Activated CD8-positive, alpha-beta T cell treated with anti-CD3 and anti-CD28 coated beads for 36 hours (primary cell): ENCODE measurements around the gene PARVB. TPM values are rescaled to one million over a fixed set of nuclear protein-coding genes. Genes with fewer than 3 reads are reported as not detected.

Experiments used
- ATAC-seq: fragments of 200-7000 bp; cut with Tn5 transposase; one replicate; pipeline ENCODE4 v1.10.0; 2021; ENCODE audit warnings: mild to moderate bottlenecking, moderate library complexity
- CTCF ChIA-PET: fragments of 350-600 bp; sonication (Branson Sonifier 250); formaldehyde crosslinking; loops from one replicate; lab custom pipeline; 2021; ENCODE audit warnings: antibody characterized with exemption; lab: Charles Lee
- POLR2A ChIA-PET: fragments of 350-600 bp; sonication (Branson Sonifier 250); formaldehyde crosslinking; loops from one replicate; lab custom pipeline; 2021; ENCODE audit warnings: antibody characterized with exemption; lab: Charles Lee
- DNase-seq: peaks from one replicate; pipeline ENCODE4 v3.0.0-alpha.2; 2020
- H3K27ac Mint-ChIP-seq: one replicate; pipeline ENCODE4 v1.8.0; 2021; ENCODE audit warnings: mild to moderate bottlenecking, mixed read lengths
- H3K27me3 Mint-ChIP-seq: one replicate; pipeline ENCODE4 v1.8.0; 2021; ENCODE audit warnings: mixed read lengths
- H3K36me3 Mint-ChIP-seq: one replicate; pipeline ENCODE4 v1.8.0; 2021; ENCODE audit warnings: low read depth, mixed read lengths
- H3K4me1 Mint-ChIP-seq: one replicate; pipeline ENCODE4 v1.8.0; 2021; ENCODE audit warnings: low read depth, mixed read lengths
- H3K4me3 Mint-ChIP-seq: one replicate; pipeline ENCODE4 v1.8.0; 2021; ENCODE audit warnings: mild to moderate bottlenecking, moderate library complexity, mixed read lengths
- H3K9me3 Mint-ChIP-seq: one replicate; pipeline ENCODE4 v1.8.0; 2021; ENCODE audit warnings: mixed read lengths
- CTCF ChIP-seq: fragments of 200-600 bp; IDR thresholded peaks from one replicate; pipeline ENCODE4 v1.8.0; 2022; ENCODE audit warnings: antibody characterized with exemption, mild to moderate bottlenecking
- intact Hi-C: fragments of 100-400 bp; cut with micrococcal nuclease; formaldehyde crosslinking; loops from one replicate; pipeline ENCODE4 v1.10.0; 2022
- total RNA-seq, 2 experiments: library from RNA; stranded (reverse); gene quantifications; one replicate each; pipeline ENCODE4 v1.2.3, GENCODE V29; 2021

Gene PARVB
- total RNA-seq, 2 experiments from 2014 or later = 71.0 to 73.1 TPM

GRCh38 chr22:44102121-44102520 lies 78.0 kb downstream of the PARVB start:
- Mint-ChIP-seq H3K27ac (no peak overlapping the region), H3K36me3 (peaks cover 1% of the 10 kb centered on the region), H3K4me1 (no peaks in the 10 kb centered on the region), H3K4me3 (no peak overlapping the region), H3K9me3 (no peaks in the 10 kb centered on the region), H3K27me3 (no peaks in the 10 kb centered on the region)
- ATAC-seq (no peak), DNase-seq (no peak)
- TF ChIP-seq CTCF = no peak
- ChIA-PET CTCF (no interaction called here), POLR2A (no interaction called here)
- intact Hi-C loops = no loop called here

GRCh38 chr22:44102856-44103255 lies 78.8 kb downstream of the PARVB start:
- intact Hi-C loops = no loop called here
- ChIA-PET POLR2A (no interaction called here), CTCF (interaction anchor here (1.0 kb wide), 1 partner anchor 109 kb away, joined by 4 read pairs; no protein-coding TSS in a partner anchor)
- Mint-ChIP-seq H3K27ac (no peak overlapping the region), H3K36me3 (peaks cover 1% of the 10 kb centered on the region), H3K4me1 (peaks cover 2% of the 10 kb centered on the region), H3K4me3 (no peak overlapping the region), H3K9me3 (no peaks in the 10 kb centered on the region), H3K27me3 (no peaks in the 10 kb centered on the region)
- ATAC-seq (no peak), DNase-seq (no peak)
- TF ChIP-seq CTCF = no peak

GRCh38 chr22:44103735-44104480 lies 79.8 kb downstream of the PARVB start:
- H3K9me3 Mint-ChIP-seq = no peaks in the 10 kb centered on the region
- CTCF ChIA-PET = interaction anchor here (1.0 kb wide), 1 partner anchor 110 kb away, joined by 4 read pairs; no protein-coding TSS in a partner anchor
- ATAC-seq = no peak
- H3K27ac Mint-ChIP-seq = no peak overlapping the region
- intact Hi-C loops = no loop called here
- no peaks in the 10 kb centered on the region for H3K27me3 Mint-ChIP-seq
- peaks cover 1% of the 10 kb centered on the region for H3K36me3 Mint-ChIP-seq
- POLR2A ChIA-PET = no interaction called here
- H3K4me3 Mint-ChIP-seq = no peak overlapping the region
- DNase-seq = no peak
- no peak for TF ChIP-seq CTCF
- H3K4me1 Mint-ChIP-seq = peaks cover 2% of the 10 kb centered on the region

DNA sequence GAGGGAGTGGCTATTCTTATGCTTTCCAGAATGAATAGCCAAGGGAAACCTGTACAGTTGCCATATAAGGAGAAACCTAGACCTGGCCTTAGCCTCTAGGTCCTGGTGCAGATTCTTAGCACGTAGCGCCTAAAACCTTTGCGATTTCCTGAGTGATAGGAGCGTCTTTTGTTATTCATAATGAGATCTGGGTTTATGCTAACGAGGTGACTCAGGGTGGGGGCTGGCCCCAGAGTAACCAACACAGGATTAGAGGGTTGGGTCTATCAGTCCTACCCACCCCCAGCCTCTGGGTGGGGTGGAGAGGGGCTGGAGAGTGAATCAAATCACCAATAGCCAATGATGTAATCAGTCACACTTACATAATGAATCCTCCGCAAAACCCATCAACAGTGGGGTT lies 83.2 kb downstream of the PARVB start:
- H3K27me3 Mint-ChIP-seq = no peaks in the 10 kb centered on the region
- no peak overlapping the region for H3K27ac Mint-ChIP-seq
- DNase-seq (peak; percentile 41), ATAC-seq (peak; percentile 80)
- intact Hi-C loops = no loop called here
- TF ChIP-seq CTCF = no peak
- no peaks in the 10 kb centered on the region for H3K9me3 Mint-ChIP-seq
- H3K4me3 Mint-ChIP-seq = no peak overlapping the region
- CTCF ChIA-PET = interaction anchor here (1.0 kb wide), 1 partner anchor 114 kb away, joined by 3 read pairs; no protein-coding TSS in a partner anchor
- POLR2A ChIA-PET = no interaction called here
- peaks cover 1% of the 10 kb centered on the region for H3K36me3 Mint-ChIP-seq
- peaks cover 2% of the 10 kb centered on the region for H3K4me1 Mint-ChIP-seq

DNA sequence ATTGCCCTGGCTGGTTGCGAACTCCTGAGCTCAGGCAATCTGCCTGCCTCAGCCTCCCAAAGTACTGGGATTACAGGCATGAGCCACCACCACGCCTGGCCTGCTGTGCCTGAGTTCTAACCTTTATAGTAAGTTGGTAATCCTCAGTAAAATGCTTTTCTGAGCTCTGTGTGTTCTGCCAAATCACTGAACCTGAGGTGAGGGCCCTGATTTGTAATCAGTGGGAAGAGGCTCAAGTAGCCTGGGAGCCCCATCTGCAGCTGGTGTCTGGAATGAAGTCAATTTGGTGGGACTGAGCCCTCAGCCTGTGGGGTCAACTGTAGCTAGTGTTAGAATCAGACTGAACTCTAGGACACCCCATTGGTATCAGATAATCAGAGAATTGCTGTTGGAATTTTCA lies 84.0 kb downstream of the PARVB start:
- no peak for TF ChIP-seq CTCF
- peaks cover 2% of the 10 kb centered on the region for H3K4me1 Mint-ChIP-seq
- POLR2A ChIA-PET = no interaction called here
- no peaks in the 10 kb centered on the region for H3K27me3 Mint-ChIP-seq
- peaks cover 1% of the 10 kb centered on the region for H3K36me3 Mint-ChIP-seq
- intact Hi-C loops = no loop called here
- H3K9me3 Mint-ChIP-seq = no peaks in the 10 kb centered on the region
- ATAC-seq (no peak), DNase-seq (no peak)
- CTCF ChIA-PET = interaction anchor here (1.0 kb wide), 1 partner anchor 114 kb away, joined by 3 read pairs; no protein-coding TSS in a partner anchor
- H3K27ac Mint-ChIP-seq = no peak overlapping the region
- H3K4me3 Mint-ChIP-seq = no peak overlapping the region
